Spinal cord (tissue), 10 donors: ENCODE measurements around the gene CENPW. TPM values are rescaled to one million over a fixed set of nuclear protein-coding genes. Genes with fewer than 3 reads are reported as not detected.

Experiments used
- DNase-seq, 6 donors: peaks; one replicate each; pipeline versions ENCODE4 v3.0.0 to v3.0.0-alpha.2; 2013 to 2015; ENCODE audit warnings: low spot score in 6 of 6, low read depth in 4 of 6
- H3K27ac ChIP-seq: one replicate; pipeline ENCODE4 v1.5.1; 2013; ENCODE audit warnings: low read depth, low read length, control low read depth
- H3K27me3 ChIP-seq: one replicate; pipeline ENCODE4 v1.6.1; 2013; ENCODE audit warnings: low read length; ENCODE audit not compliant: control insufficient read depth, insufficient read depth
- H3K36me3 ChIP-seq: one replicate; pipeline ENCODE4 v1.6.1; 2013; ENCODE audit warnings: low read length; ENCODE audit not compliant: control insufficient read depth, insufficient read depth
- H3K4me1 ChIP-seq: one replicate; pipeline ENCODE4 v1.6.1; 2013; ENCODE audit warnings: low read length; ENCODE audit not compliant: control insufficient read depth, insufficient read depth
- H3K4me3 ChIP-seq: one replicate; pipeline ENCODE4 v1.5.1; 2013; ENCODE audit warnings: low read depth, low read length, control low read depth
- H3K9me3 ChIP-seq: one replicate; pipeline ENCODE4 v1.6.1; 2013; ENCODE audit warnings: low read length; ENCODE audit not compliant: control insufficient read depth, insufficient read depth
- WGBS: methylation state at CpG from one replicate; pipeline ENCODE4 v1.1.5; 2013; ENCODE audit warnings: missing lambda C conversion rate; ENCODE audit not compliant: insufficient coverage; 5-methylcytosine and 5-hydroxymethylcytosine counted together
- polyA plus RNA-seq, 2 donors: library from polyadenylated mRNA; unstranded; fragments of 120-200 nt; gene quantifications; one replicate each; pipeline ENCODE4 v1.2.1, GENCODE V29; 2013; ENCODE audit not compliant: insufficient read length in 2 of 2
- total RNA-seq, 2 donors: library from RNA; depleted of rRNA in 1 of 2; stranded (reverse); fragments of 120-200 nt in 1 of 2; fragments of >200 nt in 1 of 2; gene quantifications; one replicate each; pipeline versions ENCODE4 v1.2.3 to v1.2.4, GENCODE V29; 2013 to 2014
- donor health status: healthy.

The CENPW gene
- total and polyA plus RNA-seq, 4 donors, result 3.7 to 15.9 (median 12.0) TPM

GRCh38 chr6:126318797-126319196, 21.1 kb upstream of the CENPW start:
- Histone ChIP-seq H3K36me3 (no peaks in the 10 kb centered on the region), H3K27ac (no peak overlapping the region), H3K27me3 (no peaks in the 10 kb centered on the region), H3K4me1 (no peaks in the 10 kb centered on the region), H3K9me3 (no peaks in the 10 kb centered on the region), H3K4me3 (no peak overlapping the region)
- DNase-seq, result no peak
- WGBS, result no CpG with 5 or more reads among the region's 1 CpG

GRCh38 chr6:126333729-126334128, 6.2 kb upstream of the CENPW start:
- H3K27ac ChIP-seq, result no peak overlapping the region
- no peak for DNase-seq
- H3K27me3 ChIP-seq, result no peaks in the 10 kb centered on the region
- no peaks in the 10 kb centered on the region for H3K4me1 ChIP-seq
- H3K9me3 ChIP-seq, result no peaks in the 10 kb centered on the region
- WGBS, result no CpG with 5 or more reads among the region's 2 CpGs
- H3K36me3 ChIP-seq, result no peaks in the 10 kb centered on the region
- no peak overlapping the region for H3K4me3 ChIP-seq

- no CpG with 5 or more reads among the region's 3 CpGs for WGBS
- H3K4me3 ChIP-seq, result no peak overlapping the region
Observed at GRCh38 chr6:126335210-126335609, 4.7 kb upstream of the CENPW start.

GRCh38 chr6:126337323-126337722, 2.6 kb upstream of the CENPW start:
- DNase-seq, result peak in 1 of 6 donors; percentile 5
- no peaks in the 10 kb centered on the region for H3K27me3 ChIP-seq
- no peak overlapping the region for H3K4me3 ChIP-seq
- no peaks in the 10 kb centered on the region for H3K36me3 ChIP-seq
- H3K4me1 ChIP-seq, result peaks cover 6% of the 10 kb centered on the region
- H3K9me3 ChIP-seq, result no peaks in the 10 kb centered on the region
- no peak overlapping the region for H3K27ac ChIP-seq
- WGBS, result 78% methylated on average over 3 of the region's 3 CpGs

More at GRCh38 chr6:126335210-126335609, 4.7 kb upstream of the CENPW start:
- no peaks in the 10 kb centered on the region for H3K27me3 ChIP-seq
- H3K4me1 ChIP-seq, result peaks cover 3% of the 10 kb centered on the region
- no peaks in the 10 kb centered on the region for H3K9me3 ChIP-seq
- no peak overlapping the region for H3K27ac ChIP-seq
- DNase-seq, result no peak
- no peaks in the 10 kb centered on the region for H3K36me3 ChIP-seq

GRCh38 chr6:126341126-126341525, 1.2 kb downstream of the CENPW start:
- no peak overlapping the region for H3K27ac ChIP-seq
- peaks cover 6% of the 10 kb centered on the region for H3K4me1 ChIP-seq
- WGBS, result 81% methylated on average over 2 of the region's 3 CpGs
- peak overlapping the region; percentile 77 for H3K4me3 ChIP-seq
- H3K36me3 ChIP-seq, result no peaks in the 10 kb centered on the region
- no peaks in the 10 kb centered on the region for H3K27me3 ChIP-seq
- no peak for DNase-seq
- H3K9me3 ChIP-seq, result no peaks in the 10 kb centered on the region

GRCh38 chr6:126344181-126344580, 4.3 kb downstream of the CENPW start:
- H3K36me3 ChIP-seq, result no peaks in the 10 kb centered on the region
- H3K9me3 ChIP-seq, result no peaks in the 10 kb centered on the region
- no peak overlapping the region for H3K4me3 ChIP-seq
- H3K27me3 ChIP-seq, result no peaks in the 10 kb centered on the region
- H3K4me1 ChIP-seq, result peaks cover 6% of the 10 kb centered on the region
- no peak for DNase-seq
- H3K27ac ChIP-seq, result no peak overlapping the region

- DNase-seq, result no peak
- 100% methylated on average over 1 of the region's 1 CpG for WGBS
- Histone ChIP-seq H3K27me3 (no peaks in the 10 kb centered on the region), H3K36me3 (no peaks in the 10 kb centered on the region), H3K9me3 (no peaks in the 10 kb centered on the region), H3K4me1 (no peaks in the 10 kb centered on the region), H3K4me3 (no peak overlapping the region), H3K27ac (no peak overlapping the region)
Observed at GRCh38 chr6:126351960-126352359, 12.0 kb downstream of the CENPW start.

GRCh38 chr6:126352514-126352913, 12.6 kb downstream of the CENPW start:
- Histone ChIP-seq H3K4me3 (no peak overlapping the region), H3K27ac (no peak overlapping the region), H3K4me1 (no peaks in the 10 kb centered on the region), H3K36me3 (no peaks in the 10 kb centered on the region), H3K27me3 (no peaks in the 10 kb centered on the region), H3K9me3 (no peaks in the 10 kb centered on the region)
- DNase-seq, result no peak

GRCh38 chr6:126356526-126356925, 16.6 kb downstream of the CENPW start:
- Histone ChIP-seq H3K27me3 (no peaks in the 10 kb centered on the region), H3K4me1 (no peaks in the 10 kb centered on the region)

GRCh38 chr6:126359936-126360537, 20.1 kb downstream of the CENPW start:
- no peaks in the 10 kb centered on the region for H3K4me1 ChIP-seq

More at GRCh38 chr6:126356526-126356925, 16.6 kb downstream of the CENPW start:
- no peak overlapping the region for H3K27ac ChIP-seq
- peaks cover 5% of the 10 kb centered on the region for H3K9me3 ChIP-seq
- H3K36me3 ChIP-seq, result no peaks in the 10 kb centered on the region
- H3K4me3 ChIP-seq, result no peak overlapping the region
- no peak for DNase-seq

More at GRCh38 chr6:126359936-126360537, 20.1 kb downstream of the CENPW start:
- Histone ChIP-seq H3K27me3 (no peaks in the 10 kb centered on the region), H3K4me3 (no peak overlapping the region), H3K36me3 (no peaks in the 10 kb centered on the region), H3K9me3 (peaks cover 5% of the 10 kb centered on the region), H3K27ac (no peak overlapping the region)
- no CpG with 5 or more reads among the region's 1 CpG for WGBS
- DNase-seq, result no peak
